GM12878 (cell line): Measurements from ENCODE around the gene DNASE2. TPM values are rescaled to one million over a fixed set of nuclear protein-coding genes. Genes with fewer than 3 reads are reported as not detected.

ENCODE experiments used
- ATAC-seq: fragments of 200-7000 bp; cut with Tn5 transposase; 3 replicates; pipeline ENCODE4 v1.9.1; 2020; ENCODE audit warnings: mild to moderate bottlenecking, moderate library complexity
- BruUV-seq: library from RNA; stranded (reverse); fragments of 400-500 nt; replicated peaks from 2 replicates; lab custom pipeline; 2021; lab: Mats Ljungman, UMichigan
- CTCF ChIA-PET: fragments of 300-600 bp; sonication (Branson Sonifier 250); formaldehyde crosslinking; extraction: SDS; loops from one replicate; lab custom pipeline; 2021; ENCODE audit warnings: inconsistent platforms; lab: Yijun Ruan, JAX
- POLR2A ChIA-PET: fragments of 350-600 bp; formaldehyde crosslinking; extraction: SDS; loops from one replicate; lab custom pipeline; 2021; ENCODE audit warnings: inconsistent platforms; lab: Charles Lee
- RAD21 ChIA-PET: fragments of 300-600 bp; sonication (Branson Sonifier 250); formaldehyde crosslinking; loops from one replicate; lab custom pipeline; 2023; ENCODE audit warnings: antibody characterized with exemption; ENCODE audit not compliant: unreplicated experiment; lab: Charles Lee
- SMC1A ChIA-PET: fragments of 300-600 bp; sonication (Branson Sonifier 250); formaldehyde crosslinking; loops from one replicate; lab custom pipeline; 2023; ENCODE audit not compliant: unreplicated experiment, uncharacterized antibody; lab: Charles Lee
- DNase-seq: peaks from one replicate; pipeline ENCODE4 v3.0.0-alpha.2; 2011; ENCODE audit warnings: low read depth, low spot score
- FAIRE-seq: peaks from 3 replicates; lab custom pipeline; 2011; peaks lifted over from hg19 to GRCh38; lab: Jason Lieb, UNC
- H2AFZ ChIP-seq: 2 replicates; pipeline ENCODE4 v1.6.0; 2011; ENCODE audit warnings: low read depth, low read length, control low read depth; ENCODE audit not compliant: control insufficient read depth
- H3K27ac ChIP-seq: 2 replicates; pipeline ENCODE4 v1.5.1; 2011; ENCODE audit warnings: control low read depth; ENCODE audit not compliant: control insufficient read depth, insufficient read depth
- H3K27me3 ChIP-seq, 2 experiments: replicated peaks in 1 of 2; 2 replicates each; pipeline versions ENCODE4 v1.6.0 to v1.6.1; 2011; ENCODE audit warnings: low read length in 1 of 2; ENCODE audit not compliant: control insufficient read depth in 2 of 2, insufficient read depth in 2 of 2
- H3K36me3 ChIP-seq, 2 experiments: 2 replicates each; pipeline ENCODE4 v1.5.1; 2011; ENCODE audit warnings: low read length in 1 of 2; ENCODE audit not compliant: control insufficient read depth in 2 of 2, insufficient read depth in 2 of 2
- H3K4me1 ChIP-seq: 2 replicates; pipeline ENCODE4 v1.6.1; 2011; ENCODE audit warnings: mild to moderate bottlenecking, low read length, moderate library complexity, mixed read lengths; ENCODE audit not compliant: control insufficient read depth, insufficient read depth
- H3K4me2 ChIP-seq: 2 replicates; pipeline ENCODE4 v1.6.0; 2011; ENCODE audit warnings: control low read depth; ENCODE audit not compliant: control insufficient read depth, insufficient read depth
- H3K4me3 ChIP-seq: fragments of 200-600 bp; sonication (generic); 2 replicates; pipeline ENCODE4 v1.5.1; 2016
- H3K79me2 ChIP-seq: 2 replicates; pipeline ENCODE4 v1.6.0; 2011; ENCODE audit warnings: low read length; ENCODE audit not compliant: control insufficient read depth, insufficient read depth
- H3K9ac ChIP-seq: 2 replicates; pipeline ENCODE4 v1.8.0; 2011; ENCODE audit warnings: low read length, control low read depth, mixed read lengths; ENCODE audit not compliant: control insufficient read depth, insufficient read depth
- H3K9me3 ChIP-seq: replicated peaks from 3 replicates; pipeline ENCODE4 v1.5.1; 2011; ENCODE audit warnings: mild to moderate bottlenecking, low read length; ENCODE audit not compliant: control insufficient read depth, insufficient read depth
- H4K20me1 ChIP-seq: 2 replicates; pipeline ENCODE4 v1.6.0; 2011; ENCODE audit not compliant: control insufficient read depth, insufficient read depth
- HDAC6 ChIP-seq: fragments of 200-600 bp; sonication (generic); IDR thresholded peaks from one replicate; pipeline ENCODE4 v1.8.0; 2017; ENCODE audit warnings: antibody characterized with exemption; ENCODE audit not compliant: unreplicated experiment
- MXI1 ChIP-seq: fragments of 150-350 bp; IDR thresholded peaks from 2 replicates; pipeline ENCODE4 v1.6.1; 2011; ENCODE audit warnings: low read depth, mild to moderate bottlenecking, inconsistent platforms, low read length, improper control_type of control experiment
- PML ChIP-seq: IDR thresholded peaks from 2 replicates; pipeline ENCODE4 v1.6.1; 2012; ENCODE audit warnings: low read length, inconsistent platforms
- SUZ12 ChIP-seq: fragments of 200-600 bp; sonication (generic); IDR thresholded peaks from one replicate; pipeline ENCODE4 v1.6.1; 2018; ENCODE audit warnings: antibody characterized with exemption, mild to moderate bottlenecking; ENCODE audit not compliant: unreplicated experiment
- WGBS: methylation state at CpG from one replicate; pipeline ENCODE4 v1.1.6; 2016; ENCODE audit warnings: low lambda C conversion rate; ENCODE audit not compliant: insufficient replicate concordance, insufficient coverage; ENCODE audit errors: missing lambda C conversion rate; 5-methylcytosine and 5-hydroxymethylcytosine counted together
- in situ Hi-C: fragments of 300-500 bp; cut with MboI; formaldehyde crosslinking; loops from 9 replicates; pipeline ENCODE4 v1.14.3; 2018; ENCODE audit warnings: mixed read lengths
- intact Hi-C: fragments of 100-400 bp; cut with micrococcal nuclease; formaldehyde crosslinking; loops from one replicate; pipeline ENCODE4 v1.14.2; 2022; ENCODE audit not compliant: unreplicated experiment
- polyA plus RNA-seq, 11 experiments: library from polyadenylated mRNA; depleted of rRNA in 4 of 11; unstranded in 6 of 11; stranded (reverse) in 5 of 11; fragments of >200 nt; fragmentation: Nextera tagmentation in 4 of 11; fragmentation: Illumina TruSeq in 1 of 11; extraction: Ambion mirVana in 4 of 11; extraction: Trizol in 1 of 11; gene quantifications; 1 replicate in 1 of 11; 2 replicates in 10 of 11; pipeline versions ENCODE4 v1.2.1 to v1.2.3, GENCODE V29; 2011 to 2016; ENCODE audit warnings: inconsistent platforms in 2 of 11, missing spikeins in 2 of 11, low read depth in 1 of 11
- total RNA-seq, 4 experiments: library from RNA; depleted of rRNA in 3 of 4; stranded (reverse); fragments of >200 nt in 3 of 4; fragmentation: Illumina TruSeq in 1 of 4; extraction: Trizol in 1 of 4; gene quantifications; 2 replicates each; pipeline versions ENCODE4 v1.2.1 to v1.2.3, GENCODE V29; 2013 to 2021
- TF ChIP-seq, protein P1 (sequence below): fragments of 450-650 bp; formaldehyde crosslinking; IDR thresholded peaks from 2 replicates; pipeline ENCODE4 v1.5.0; 2022; ENCODE audit warnings: mild to moderate bottlenecking, missing genetic modification characterization

The DNASE2 gene
- total and polyA plus RNA-seq, 10 of the 15 experiments (the other 5 are each of a cell fraction or from before 2014, with no cell fraction given), result 4.9 to 32.1 (median 22.0) TPM

DNA sequence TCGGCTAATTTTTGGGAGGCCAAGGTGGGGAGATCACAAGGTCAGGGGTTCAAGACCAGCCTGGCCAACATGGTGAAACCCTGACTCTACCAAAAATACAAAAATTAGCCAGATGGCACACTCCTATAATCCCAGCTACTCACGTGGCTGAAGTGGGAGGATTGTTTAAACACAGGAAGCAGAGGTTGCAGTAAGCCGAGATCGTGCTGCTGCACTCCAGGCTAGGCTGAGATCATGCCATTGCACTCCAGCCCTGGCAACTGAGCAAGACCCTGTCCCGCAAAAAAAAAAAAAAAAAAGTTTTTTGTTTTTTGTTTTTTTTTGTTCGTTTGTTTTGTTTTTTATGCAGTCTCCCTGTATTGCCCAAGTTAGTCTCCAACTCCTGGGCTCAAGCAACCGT is 21.7 kb downstream of the DNASE2 start:
- POLR2A ChIA-PET, result no interaction called here
- no TSS peak for BruUV-seq

More for the DNA sequence above, 21.7 kb downstream of the DNASE2 start:
- no peak overlapping the region for H3K27ac ChIP-seq
- ChIA-PET CTCF (interaction anchor here (0.7 to 1.1 kb wide), 2 partner anchors 22 to 1009 kb away, joined by 3 read pairs; partner anchors contain the start of gene DNASE2), SMC1A (no interaction called here), RAD21 (no interaction called here)
- H3K4me2 ChIP-seq, result no peak overlapping the region
- no peak for FAIRE-seq
- H3K9ac ChIP-seq, result no peak overlapping the region
- in situ Hi-C loops, result no loop called here
- no peaks in the 10 kb centered on the region for H3K36me3 ChIP-seq
- no peak overlapping the region for H3K4me3 ChIP-seq
- H3K27me3 ChIP-seq, result no peaks in the 10 kb centered on the region
- TF ChIP-seq SUZ12, result no peak
- TF ChIP-seq, protein P1, sequence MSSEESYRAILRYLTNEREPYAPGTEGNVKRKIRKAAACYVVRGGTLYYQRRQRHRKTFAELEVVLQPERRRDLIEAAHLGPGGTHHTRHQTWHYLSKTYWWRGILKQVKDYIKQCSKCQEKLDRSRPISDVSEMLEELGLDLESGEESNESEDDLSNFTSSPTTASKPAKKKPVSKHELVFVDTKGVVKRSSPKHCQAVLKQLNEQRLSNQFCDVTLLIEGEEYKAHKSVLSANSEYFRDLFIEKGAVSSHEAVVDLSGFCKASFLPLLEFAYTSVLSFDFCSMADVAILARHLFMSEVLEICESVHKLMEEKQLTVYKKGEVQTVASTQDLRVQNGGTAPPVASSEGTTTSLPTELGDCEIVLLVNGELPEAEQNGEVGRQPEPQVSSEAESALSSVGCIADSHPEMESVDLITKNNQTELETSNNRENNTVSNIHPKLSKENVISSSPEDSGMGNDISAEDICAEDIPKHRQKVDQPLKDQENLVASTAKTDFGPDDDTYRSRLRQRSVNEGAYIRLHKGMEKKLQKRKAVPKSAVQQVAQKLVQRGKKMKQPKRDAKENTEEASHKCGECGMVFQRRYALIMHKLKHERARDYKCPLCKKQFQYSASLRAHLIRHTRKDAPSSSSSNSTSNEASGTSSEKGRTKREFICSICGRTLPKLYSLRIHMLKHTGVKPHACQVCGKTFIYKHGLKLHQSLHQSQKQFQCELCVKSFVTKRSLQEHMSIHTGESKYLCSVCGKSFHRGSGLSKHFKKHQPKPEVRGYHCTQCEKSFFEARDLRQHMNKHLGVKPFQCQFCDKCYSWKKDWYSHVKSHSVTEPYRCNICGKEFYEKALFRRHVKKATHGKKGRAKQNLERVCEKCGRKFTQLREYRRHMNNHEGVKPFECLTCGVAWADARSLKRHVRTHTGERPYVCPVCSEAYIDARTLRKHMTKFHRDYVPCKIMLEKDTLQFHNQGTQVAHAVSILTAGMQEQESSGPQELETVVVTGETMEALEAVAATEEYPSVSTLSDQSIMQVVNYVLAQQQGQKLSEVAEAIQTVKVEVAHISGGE, result no peak
- no peak for TF ChIP-seq HDAC6
- TF ChIP-seq PML, result no peak
- TF ChIP-seq MXI1, result no peak
- no peak for DNase-seq
- H3K79me2 ChIP-seq, result no peaks in the 10 kb centered on the region
- intact Hi-C loops, result no loop called here
- WGBS, result 42% methylated on average over 5 of the region's 7 CpGs
- H2AFZ ChIP-seq, result no peak overlapping the region
- no peaks in the 10 kb centered on the region; the same call in 1 of the 2 replicates for H3K4me1 ChIP-seq
- H4K20me1 ChIP-seq, result no peaks in the 10 kb centered on the region
- no peaks in the 10 kb centered on the region for H3K9me3 ChIP-seq
- ATAC-seq, result no peak
